HG03521 (cell line): Measurements from ENCODE around the gene FKBP1B.
"Not testable (repeated sequence)": the region's sequence is repeated elsewhere in the genome, so short reads cannot be mapped to it uniquely, and the experiment has no call there.

Experiments
- ATAC-seq: cut with Tn5 transposase; IDR thresholded peaks from one replicate; pipeline ENCODE4 v1.9.1; 2021; ENCODE audit warnings: mild to moderate bottlenecking, moderate library complexity; ENCODE audit not compliant: unreplicated experiment

The FKBP1B gene

GRCh38 chr2:24022324-24022974, 27.1 kb upstream of the FKBP1B start:
- ATAC-seq, result no peak

DNA sequence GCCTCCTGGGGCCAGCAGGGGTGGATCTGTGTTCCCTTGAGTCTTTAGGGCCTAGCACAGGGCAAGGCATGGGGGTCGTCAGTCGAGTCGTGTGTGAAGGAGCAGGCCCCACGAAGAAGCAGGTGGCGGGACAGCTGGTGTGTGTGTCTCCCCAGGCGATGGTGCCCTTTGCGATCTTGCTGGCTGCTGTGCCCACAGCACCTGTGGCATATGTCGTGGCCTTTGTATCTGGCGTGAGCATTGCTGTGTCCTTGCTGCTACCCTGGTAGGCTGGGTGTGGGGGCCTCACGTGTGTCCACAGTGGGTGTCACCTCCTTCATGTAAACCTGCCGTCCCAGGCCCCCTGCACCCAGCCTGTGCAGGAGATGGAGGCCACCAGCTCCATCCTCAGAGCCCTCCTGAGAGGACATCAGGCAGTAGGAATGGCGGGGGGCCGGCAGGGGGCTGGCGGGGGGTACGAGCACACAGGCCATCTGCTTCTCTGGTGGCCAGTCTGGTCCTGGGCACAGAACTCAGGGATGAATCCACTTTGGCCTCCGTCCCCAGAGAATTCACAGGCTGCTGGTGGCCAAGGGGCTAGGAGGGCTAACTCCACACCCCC, 26.5 kb upstream of the FKBP1B start:
- ATAC-seq, result no peak

- ATAC-seq, result no peak
These were observed 25.5 kb upstream of the FKBP1B start for GRCh38 chr2:24024018-24024417.

DNA sequence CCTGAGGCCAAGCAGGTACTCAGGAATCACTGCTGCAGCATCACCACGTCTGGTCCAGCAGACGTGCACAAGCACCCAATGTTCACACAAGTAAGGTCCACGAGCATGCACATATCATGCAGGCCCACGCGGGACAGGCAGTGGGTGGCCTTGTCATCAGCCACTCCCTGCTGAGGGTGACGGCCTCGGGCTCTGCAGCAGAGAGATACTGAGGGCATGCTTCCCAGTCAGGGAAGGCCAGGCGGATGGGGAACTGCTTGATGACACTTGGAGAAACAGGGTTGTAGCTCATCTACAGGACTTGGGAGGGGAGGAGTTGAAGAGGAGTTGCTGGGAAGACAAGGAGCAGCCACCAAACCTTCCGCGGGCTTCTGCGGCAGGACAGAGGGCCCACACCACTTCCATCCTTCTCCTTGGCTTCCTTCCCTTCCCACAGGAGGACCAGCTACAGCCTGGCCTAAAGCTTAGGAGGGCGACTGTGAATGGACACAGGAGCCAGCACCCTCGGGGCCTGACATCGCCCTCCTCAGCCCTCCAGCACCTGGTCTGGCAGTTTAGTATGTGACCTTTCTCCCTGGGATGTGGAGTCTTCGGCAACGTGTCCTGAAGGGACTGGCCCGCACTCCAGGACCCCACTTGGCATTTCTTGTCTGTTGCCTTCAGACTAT, 24.4 kb upstream of the FKBP1B start:
- no peak for ATAC-seq

DNA sequence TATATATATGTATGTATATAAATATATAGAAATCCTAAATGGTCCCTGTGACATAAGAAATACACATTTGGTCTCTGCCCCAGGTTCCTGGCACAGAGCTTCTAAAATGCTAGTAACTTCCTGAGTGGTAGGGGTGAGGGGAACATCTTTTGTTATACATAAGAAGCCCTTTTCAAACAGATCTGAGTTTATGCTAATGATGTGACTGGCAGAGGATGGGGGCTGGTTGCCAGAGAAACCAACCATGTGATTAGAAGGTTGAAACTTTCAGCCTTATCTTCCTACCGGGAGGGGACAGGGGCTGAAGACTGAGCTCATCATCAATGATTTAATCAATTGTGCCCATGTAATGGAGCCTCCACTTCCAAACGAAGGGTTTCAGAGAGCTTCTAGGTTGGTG, 23.3 kb upstream of the FKBP1B start:
- no peak for ATAC-seq

DNA sequence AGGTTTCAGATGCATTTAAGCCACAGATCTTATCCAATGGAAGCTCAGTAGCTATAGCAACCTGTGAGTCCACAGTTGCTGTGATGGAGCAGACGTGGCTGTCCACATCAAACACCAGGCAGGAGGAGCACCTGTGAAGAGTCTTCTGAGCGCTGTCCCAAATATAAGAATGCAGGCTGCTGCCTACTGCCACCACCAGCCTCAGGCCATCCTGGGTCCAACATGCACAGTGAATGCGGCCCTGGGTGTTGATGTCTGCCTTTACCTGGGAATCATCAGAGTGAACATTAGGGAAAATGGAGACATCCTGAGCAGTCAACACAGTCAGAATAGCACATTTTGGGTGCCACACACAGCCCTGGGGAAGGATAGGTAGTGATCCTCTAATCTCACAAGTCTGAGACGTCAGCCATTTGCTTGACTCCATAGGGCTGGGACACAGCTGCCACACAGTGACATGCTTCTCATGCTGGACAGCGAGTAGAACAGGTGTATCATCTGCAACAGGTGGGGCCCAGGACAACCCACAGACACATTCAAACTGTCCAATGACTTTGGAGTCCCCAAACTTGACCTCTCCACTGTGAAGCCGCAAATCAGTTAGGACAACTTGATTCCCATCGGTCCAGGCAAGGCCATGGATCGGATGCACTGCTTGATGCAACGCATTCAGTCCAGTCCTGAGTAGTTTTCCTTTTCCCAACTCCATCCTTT, 10.6 kb upstream of the FKBP1B start:
- no peak for ATAC-seq

DNA sequence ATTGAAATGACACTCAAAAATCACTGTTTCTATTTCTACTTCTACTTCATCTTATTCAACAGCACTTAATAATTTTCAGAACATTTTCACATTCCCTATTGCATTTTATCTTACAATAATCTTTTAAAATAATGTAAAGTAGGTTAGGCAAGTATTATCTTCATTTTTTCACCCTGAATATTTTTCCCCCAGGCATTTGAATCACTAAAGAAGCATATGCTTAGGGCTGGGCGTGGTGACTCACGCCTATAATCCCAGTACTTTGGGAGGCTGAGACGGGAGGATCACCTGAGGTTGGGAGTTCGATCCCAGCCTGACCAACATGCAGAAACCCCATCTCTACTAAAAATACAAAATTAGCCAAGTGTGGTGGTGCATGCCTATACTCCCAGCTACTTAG, 9.0 kb upstream of the FKBP1B start:
- ATAC-seq, result no peak

DNA sequence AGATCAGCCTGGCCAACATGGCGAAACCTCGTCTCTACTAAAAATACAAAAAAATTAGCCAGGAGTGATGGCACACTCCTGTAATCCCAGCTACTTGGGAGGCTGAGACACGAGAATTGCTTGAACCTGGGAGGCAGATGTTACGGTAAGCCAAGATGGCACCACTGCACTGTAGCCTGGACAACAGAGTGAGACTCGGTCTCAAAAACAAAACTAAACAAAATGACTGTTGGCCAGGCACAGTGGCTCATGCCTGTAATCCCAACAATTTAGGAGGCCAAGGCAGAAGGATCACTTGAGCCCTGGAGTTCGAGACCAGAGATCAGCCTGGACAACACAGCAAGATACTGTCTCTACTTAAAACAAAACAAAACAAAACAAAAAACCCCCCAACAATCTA, 6.4 kb upstream of the FKBP1B start:
- ATAC-seq, result not testable (repeated sequence)

DNA sequence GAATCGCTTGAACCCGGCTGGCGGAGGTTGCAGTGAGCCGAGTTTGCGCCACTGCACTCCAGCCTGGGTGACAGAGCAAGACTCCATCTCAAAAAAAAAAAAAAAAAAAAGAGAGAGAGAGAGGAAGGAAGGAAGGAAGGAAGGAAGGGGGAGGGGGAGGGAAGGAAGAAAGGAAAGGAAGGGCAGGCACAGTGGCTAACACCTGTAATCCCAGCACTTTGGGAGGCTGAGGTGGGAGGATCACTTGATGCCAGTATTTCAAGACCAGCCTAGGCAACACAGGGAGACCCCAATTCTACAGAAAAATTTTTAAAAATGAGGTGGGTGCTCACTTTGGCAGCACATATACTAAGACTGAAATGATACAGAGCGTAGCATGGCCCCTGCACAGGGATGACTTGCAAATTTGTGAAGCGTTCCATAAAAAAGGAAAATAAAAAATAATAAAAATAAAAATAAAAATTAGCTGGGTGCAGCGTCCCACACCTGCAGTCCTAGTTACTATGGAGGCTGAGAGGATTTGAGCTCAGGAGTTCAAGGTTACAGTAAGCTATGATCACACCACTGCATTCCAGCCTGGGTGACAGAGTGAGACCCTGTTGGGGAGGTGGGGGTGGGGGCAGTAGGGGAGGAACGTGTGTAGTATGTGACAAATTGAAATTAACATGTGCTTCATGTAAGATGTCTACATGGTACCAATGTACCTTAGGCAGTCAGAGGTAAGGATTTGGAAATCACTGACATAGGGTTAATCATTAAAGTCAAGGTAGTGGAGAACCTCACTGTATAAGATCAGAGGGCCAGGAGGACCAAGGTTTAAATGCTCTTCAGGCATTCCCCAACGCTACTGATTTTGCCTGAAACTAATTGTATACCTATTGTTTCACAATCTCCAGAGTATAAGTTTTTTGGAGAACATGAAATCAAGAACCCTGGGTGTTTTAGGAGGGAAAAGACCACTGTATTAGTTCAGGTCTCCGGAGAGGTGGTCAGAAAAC, 3.7 kb upstream of the FKBP1B start:
- no peak for ATAC-seq

GRCh38 chr2:24046599-24046929, 3.0 kb upstream of the FKBP1B start:
- no peak for ATAC-seq

GRCh38 chr2:24046930-24047702, 2.4 kb upstream of the FKBP1B start, which contains the start of gene WDCP:
Gene WDCP (minus strand): TSS chr2:24047391. CDS start chr2:24039494, 7,897 bp downstream.
- peak; percentile 99 for ATAC-seq

DNA sequence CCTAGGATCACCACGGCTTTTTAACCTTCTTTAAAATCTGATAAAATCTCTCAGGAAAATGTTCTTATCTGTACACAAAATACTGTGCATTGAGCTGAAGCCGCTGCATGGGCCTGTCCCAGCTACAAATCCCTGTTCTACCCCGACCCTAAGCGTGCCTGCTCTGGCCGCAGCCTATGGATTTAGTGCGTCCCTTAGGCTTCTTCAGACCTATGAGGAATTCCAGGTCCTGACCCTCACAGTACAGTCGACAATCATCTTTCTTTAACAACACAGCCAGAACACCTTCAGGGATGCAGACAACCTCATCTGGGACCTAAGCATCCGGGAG, 1.9 kb upstream of the FKBP1B start:
- ATAC-seq, result no peak

GRCh38 chr2:24048769-24049484, 614 bp upstream of the FKBP1B start:
- ATAC-seq, result no peak

DNA sequence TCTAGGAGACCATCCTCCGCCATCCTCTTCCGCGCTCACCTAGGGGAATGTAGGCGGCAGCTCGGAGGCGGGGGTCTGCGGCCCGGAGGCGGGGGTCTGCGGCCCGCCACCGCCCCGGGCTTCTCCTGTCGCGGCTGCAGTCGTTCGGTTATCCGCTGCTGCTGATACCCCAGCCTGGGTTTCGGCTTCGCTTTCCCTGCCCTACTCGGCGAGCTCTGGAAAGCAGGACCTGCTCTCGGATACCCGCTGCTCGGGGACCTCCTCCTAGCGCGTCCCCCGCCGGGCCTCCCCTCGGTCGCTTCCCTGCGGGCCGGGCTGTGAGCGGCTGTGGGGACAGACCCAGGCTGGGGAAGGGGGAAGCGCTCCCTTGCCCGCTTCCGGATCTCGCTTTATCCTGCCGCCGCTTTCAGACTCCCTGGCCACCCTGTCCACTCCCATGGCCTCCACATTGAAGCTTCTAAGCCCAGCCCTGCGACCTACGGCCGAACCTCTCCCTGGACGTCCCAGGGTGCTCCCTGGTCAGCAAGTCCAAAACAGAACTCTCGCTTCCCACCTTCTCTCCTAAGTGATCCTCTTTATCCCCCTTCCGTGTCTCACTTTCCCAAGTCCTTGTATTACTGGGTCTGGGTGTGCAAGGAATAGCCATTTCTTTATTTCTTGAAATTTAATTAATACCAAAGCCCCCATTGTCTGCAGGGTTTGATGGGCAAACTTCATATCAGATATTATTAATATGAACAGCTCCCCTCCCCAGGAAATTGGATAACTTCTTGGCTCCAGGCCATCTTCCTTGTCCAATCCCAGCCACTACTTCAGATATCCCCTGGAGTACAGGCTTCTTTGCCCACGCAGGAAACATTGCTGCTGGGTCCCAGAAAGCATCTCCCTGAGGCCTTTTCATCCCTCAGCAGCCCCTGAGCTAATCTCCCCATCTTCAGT, 769 bp downstream of the FKBP1B start:
- ATAC-seq, result no peak

DNA sequence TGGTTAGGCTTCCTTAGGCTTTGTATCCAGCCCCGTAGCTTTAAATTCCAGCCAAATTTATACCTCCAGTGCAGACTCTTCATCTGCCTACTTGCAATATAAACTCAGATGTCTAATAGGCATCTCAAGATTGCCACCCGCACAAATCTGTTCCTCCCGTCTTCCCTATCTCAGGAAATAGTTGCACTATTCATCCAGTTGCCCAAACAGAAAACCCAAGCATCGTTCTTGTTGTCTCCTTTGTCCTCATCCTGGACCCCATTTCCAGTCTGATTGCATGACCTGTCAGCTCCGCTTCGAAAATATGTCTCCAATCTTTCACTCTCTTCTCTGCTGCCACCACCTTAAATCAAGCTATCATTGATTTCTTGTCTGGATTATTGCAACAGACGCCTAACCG, 2.3 kb downstream of the FKBP1B start:
- ATAC-seq, result no peak

- ATAC-seq, result no peak
These were observed 3.4 kb downstream of the FKBP1B start for GRCh38 chr2:24052951-24053350.

DNA sequence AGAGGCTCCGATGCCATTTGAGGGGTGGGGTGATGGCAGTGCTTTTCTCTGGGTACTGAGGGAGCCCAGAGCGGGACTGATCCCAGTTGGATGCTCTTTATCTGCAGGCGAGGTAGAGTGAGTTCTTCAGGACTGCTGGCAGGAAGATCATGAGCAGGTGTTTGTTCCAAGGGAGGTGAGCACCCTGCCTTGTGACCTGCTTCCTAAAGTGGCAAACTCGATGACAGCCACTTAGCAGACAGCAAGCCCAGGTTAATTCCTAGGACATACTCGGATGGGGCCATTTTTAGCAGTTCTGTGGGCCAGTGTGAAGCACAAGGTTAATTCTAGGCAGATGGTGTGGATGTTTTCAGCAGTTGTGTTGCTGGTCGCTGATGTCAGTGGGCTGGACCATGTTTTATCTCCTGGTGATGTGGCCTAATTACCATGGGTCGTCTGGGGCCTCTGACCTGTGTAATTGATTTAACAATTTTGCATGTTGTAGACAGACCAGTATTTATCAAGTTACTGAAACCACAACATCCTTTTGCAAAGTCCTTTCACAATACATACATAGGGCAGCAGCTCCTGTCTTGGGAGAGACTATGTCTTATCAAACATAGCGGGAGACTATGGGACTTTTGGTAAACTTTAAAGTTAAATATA, 4.9 kb downstream of the FKBP1B start:
- ATAC-seq, result no peak

DNA sequence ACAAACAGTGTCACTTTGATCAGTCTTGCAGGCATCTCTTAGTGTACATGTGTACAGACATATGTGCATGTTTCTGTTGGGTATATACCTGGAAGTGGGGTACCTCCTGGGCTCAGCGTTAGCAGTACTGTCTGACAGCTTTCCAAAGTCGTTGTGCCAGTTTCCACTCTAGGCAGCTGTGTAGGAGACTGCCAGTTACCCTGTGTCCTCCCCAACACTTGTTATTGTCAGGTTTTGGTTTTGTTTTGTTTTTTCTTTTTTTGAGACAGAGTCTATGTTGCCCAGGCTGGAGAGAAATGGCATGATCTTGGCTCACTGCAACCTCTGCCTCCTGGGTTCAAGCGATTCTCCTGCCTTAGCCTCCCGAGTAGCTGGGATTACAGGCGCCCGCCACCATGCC, 6.2 kb downstream of the FKBP1B start:
- ATAC-seq, result no peak
